Measurements from ENCODE around the gene TRMT11. TPM values are rescaled to one million over a fixed set of nuclear protein-coding genes. Genes with fewer than 3 reads are reported as not detected.
"Not testable (repeated sequence)": the region's sequence is repeated elsewhere in the genome, so short reads cannot be mapped to it uniquely, and the experiment has no call there.

The TRMT11 gene
- total RNA-seq, 1 donor from 2014 or later = 19.7 TPM

GRCh38 chr6:126054258-126054702 is 67.9 kb downstream of the TRMT11 start:
- no peak for TF ChIP-seq CTCF (conservative IDR thresholded peaks at IDR 0.05; ENCODE audit: low read depth, low read length)
- no peak for DNase-seq (ENCODE audit: low read depth)
- H3K4me3 ChIP-seq (ENCODE audit: low read depth, low read length) = no peak overlapping the region

DNA sequence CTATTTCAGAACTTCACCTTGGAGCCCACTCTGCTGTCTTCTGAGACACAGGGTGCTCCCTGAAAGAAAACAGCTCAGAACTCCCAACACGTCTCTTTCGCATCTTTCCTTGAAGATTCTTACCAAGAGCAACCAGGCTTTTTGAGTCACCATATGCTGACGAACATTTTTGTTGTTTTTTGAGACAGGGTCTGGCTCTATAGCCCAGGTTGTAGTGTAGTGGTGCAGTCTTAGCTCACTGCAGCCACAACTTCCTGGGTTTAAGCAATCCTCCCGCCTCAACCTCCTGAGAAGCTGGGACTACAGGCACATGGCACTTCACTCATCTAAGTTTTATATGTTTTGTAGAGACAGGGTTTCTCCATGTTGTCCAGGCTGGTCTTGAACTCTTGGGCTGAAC is 68.5 kb downstream of the TRMT11 start:
- TF ChIP-seq CTCF (conservative IDR thresholded peaks at IDR 0.05; ENCODE audit: low read depth, low read length) = no peak
- no peak overlapping the region for H3K4me3 ChIP-seq (ENCODE audit: low read depth, low read length)
- no peak for DNase-seq (ENCODE audit: low read depth)

GRCh38 chr6:126055449-126055848 is 69.1 kb downstream of the TRMT11 start:
- TF ChIP-seq CTCF (conservative IDR thresholded peaks at IDR 0.05; ENCODE audit: low read depth, low read length) = no peak
- no peak overlapping the region for H3K4me3 ChIP-seq (ENCODE audit: low read depth, low read length)
- DNase-seq (ENCODE audit: low read depth) = no peak

- no peak for DNase-seq (ENCODE audit: low read depth)
- H3K4me3 ChIP-seq (ENCODE audit: low read depth, low read length) = no peak overlapping the region
- no peak for TF ChIP-seq CTCF (conservative IDR thresholded peaks at IDR 0.05; ENCODE audit: low read depth, low read length)
Observed at GRCh38 chr6:126056355-126057004, 70.1 kb downstream of the TRMT11 start.

DNA sequence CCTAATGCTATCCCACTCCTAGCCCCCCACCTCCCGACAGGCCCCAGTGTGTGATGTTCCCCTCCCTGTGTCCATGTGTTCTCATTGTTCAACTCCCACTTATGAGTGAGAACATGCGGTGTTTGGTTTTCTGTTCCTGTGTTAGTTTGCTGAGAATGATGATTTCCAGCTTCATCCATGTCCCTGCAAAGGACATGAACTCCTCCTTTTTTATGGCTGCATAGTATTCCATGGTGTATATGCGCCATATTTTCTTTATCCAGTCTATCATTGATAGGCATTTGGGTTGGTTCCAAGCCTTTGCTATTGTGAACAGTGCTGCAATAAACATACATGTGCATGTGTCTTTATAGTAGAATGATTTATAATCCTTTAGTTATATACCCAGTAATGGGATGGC is 71.7 kb downstream of the TRMT11 start:
- H3K4me3 ChIP-seq (ENCODE audit: low read depth, low read length); DNase-seq (ENCODE audit: low read depth): not testable (repeated sequence)

- DNase-seq (ENCODE audit: low read depth) = no peak
- no peak for TF ChIP-seq CTCF (conservative IDR thresholded peaks at IDR 0.05; ENCODE audit: low read depth, low read length)
- H3K4me3 ChIP-seq (ENCODE audit: low read depth, low read length) = no peak overlapping the region
Observed at GRCh38 chr6:126060400-126060799, 74.1 kb downstream of the TRMT11 start.

DNA sequence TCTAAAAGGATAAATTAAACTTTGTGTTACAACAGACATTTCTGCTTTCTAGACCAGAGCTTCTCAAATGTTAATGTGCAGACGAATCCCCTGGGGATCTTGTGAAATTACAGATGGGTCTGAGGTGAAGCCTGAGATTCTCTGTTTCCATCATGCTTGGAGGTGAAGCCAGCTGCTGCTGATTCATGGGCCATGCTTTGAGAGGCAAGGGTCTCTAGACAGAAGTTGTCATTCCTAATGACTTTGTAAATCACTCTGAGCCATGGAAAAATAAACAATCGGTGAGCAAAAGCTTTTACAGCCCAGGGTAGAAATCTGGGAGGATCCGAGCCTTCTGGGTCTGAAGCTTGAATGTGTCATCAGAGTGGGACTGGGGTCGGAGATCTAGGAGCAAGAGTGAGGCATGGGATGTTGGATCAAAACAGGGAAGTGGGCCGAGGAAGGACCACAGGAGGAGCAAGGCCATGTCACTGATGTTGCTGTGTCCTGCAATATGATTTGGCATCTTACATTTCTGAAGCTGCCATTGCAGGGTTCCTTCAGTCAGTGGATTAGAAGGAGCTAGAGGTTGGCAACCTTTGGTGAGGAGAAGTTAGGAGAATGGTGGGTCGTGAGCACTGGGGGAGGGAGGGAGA is 77.3 kb downstream of the TRMT11 start:
- no peak for TF ChIP-seq CTCF (conservative IDR thresholded peaks at IDR 0.05; ENCODE audit: low read depth, low read length)
- DNase-seq (ENCODE audit: low read depth) = no peak
- no peak overlapping the region for H3K4me3 ChIP-seq (ENCODE audit: low read depth, low read length)

Measured in epithelial cell of proximal tubule (primary cell).